B cell (primary cell): ENCODE data around the gene CCDC116. TPM values are rescaled to one million over a fixed set of nuclear protein-coding genes. Genes with fewer than 3 reads are reported as not detected.

Experiments used
- ATAC-seq: fragments of 200-7000 bp; cut with Tn5 transposase; one replicate; pipeline ENCODE4 v1.10.0; 2021; ENCODE audit warnings: low read depth, mild to moderate bottlenecking, moderate number of reproducible peaks, moderate library complexity
- CTCF ChIA-PET: fragments of 350-600 bp; sonication (Branson Sonifier 250); formaldehyde crosslinking; loops from one replicate; lab custom pipeline; 2021; ENCODE audit warnings: antibody characterized with exemption, inconsistent platforms; lab: Charles Lee
- POLR2A ChIA-PET: fragments of 350-600 bp; sonication (Branson Sonifier 250); formaldehyde crosslinking; loops from one replicate; lab custom pipeline; 2021; ENCODE audit warnings: antibody characterized with exemption; lab: Charles Lee
- DNase-seq: peaks from one replicate; pipeline ENCODE4 v3.0.0; 2013
- H2AFZ ChIP-seq: 2 replicates; pipeline ENCODE4 v1.6.1; 2012; ENCODE audit warnings: mild to moderate bottlenecking, low read depth, low read length; ENCODE audit not compliant: insufficient read depth, poor library complexity, severe bottlenecking
- H3K27ac ChIP-seq, 2 donors: 1 replicate in 1 of 2; 2 replicates in 1 of 2; pipeline ENCODE4 v1.5.1; 2012 to 2013; ENCODE audit warnings: low read length in 2 of 2, mild to moderate bottlenecking in 2 of 2, moderate library complexity in 1 of 2
- H3K27me3 ChIP-seq, 4 experiments: fragments of 200-600 bp in 1 of 4; sonication (generic) in 1 of 4; replicated peaks in 1 of 4; 1 replicate in 2 of 4; 2 replicates in 2 of 4; pipeline versions ENCODE4 v1.6.1 to v1.7.0; 2013 to 2016; ENCODE audit warnings: low read length in 3 of 4, mild to moderate bottlenecking in 2 of 4, mixed read lengths in 1 of 4, moderate library complexity in 1 of 4; ENCODE audit not compliant: insufficient read depth in 4 of 4, control insufficient read depth in 3 of 4; ENCODE audit errors: control extremely low read depth in 1 of 4
- H3K36me3 ChIP-seq, 2 experiments: replicated peaks in 1 of 2; 1 replicate in 1 of 2; 2 replicates in 1 of 2; pipeline versions ENCODE4 v1.6.1 to v1.7.1; 2013; ENCODE audit warnings: low read length in 1 of 2; ENCODE audit not compliant: insufficient read depth in 2 of 2, control insufficient read depth in 1 of 2; ENCODE audit errors: control extremely low read depth in 1 of 2, extremely low read depth in 1 of 2
- H3K4me1 ChIP-seq, 2 donors: fragments of 200-600 bp in 1 of 2; sonication (generic) in 1 of 2; 1 replicate in 1 of 2; 2 replicates in 1 of 2; pipeline versions ENCODE4 v1.5.1 to v1.6.1; 2013 to 2017; ENCODE audit warnings: low read length in 2 of 2; ENCODE audit not compliant: control insufficient read depth in 2 of 2, insufficient read depth in 2 of 2
- H3K4me2 ChIP-seq: replicated peaks from 2 replicates; pipeline ENCODE3; 2012; ENCODE audit warnings: mild to moderate bottlenecking, low read depth, low read length; ENCODE audit not compliant: poor library complexity, severe bottlenecking
- H3K4me3 ChIP-seq, 5 experiments: fragments of 200-600 bp in 1 of 5; sonication (generic) in 1 of 5; 1 replicate in 3 of 5; 2 replicates in 2 of 5; pipeline versions ENCODE4 v1.5.1 to v1.7.0; 2011 to 2016; ENCODE audit warnings: low read length in 4 of 5, mild to moderate bottlenecking in 4 of 5, low read depth in 2 of 5, control low read depth in 1 of 5, moderate library complexity in 1 of 5; ENCODE audit not compliant: insufficient read depth in 1 of 5; ENCODE audit errors: control extremely low read depth in 1 of 5, extremely low read depth in 1 of 5
- H3K79me2 ChIP-seq: fragments of 200-600 bp; sonication (generic); one replicate; pipeline ENCODE4 v1.6.0; 2016; ENCODE audit warnings: low read length; ENCODE audit not compliant: control insufficient read depth, insufficient read depth
- H3K9ac ChIP-seq: fragments of 200-600 bp; sonication (generic); 2 replicates; pipeline ENCODE4 v1.6.1; 2017; ENCODE audit warnings: mild to moderate bottlenecking, low read length, moderate library complexity
- H3K9me3 ChIP-seq, 3 donors: one replicate each; pipeline versions ENCODE4 v1.6.1 to v1.7.1; 2013; ENCODE audit warnings: low read length in 2 of 3; ENCODE audit not compliant: control insufficient read depth in 2 of 3, insufficient read depth in 1 of 3; ENCODE audit errors: control extremely low read depth in 1 of 3
- H4K20me1 ChIP-seq: 2 replicates; pipeline ENCODE4 v1.6.0; 2012; ENCODE audit warnings: mild to moderate bottlenecking, low read length; ENCODE audit not compliant: insufficient read depth, control insufficient read depth, poor library complexity, severe bottlenecking
- H3K27ac Mint-ChIP-seq: one replicate; pipeline ENCODE4 v1.8.0; 2021; ENCODE audit warnings: mixed read lengths
- H3K27me3 Mint-ChIP-seq: one replicate; pipeline ENCODE4 v1.8.0; 2021; ENCODE audit warnings: mixed read lengths
- H3K4me1 Mint-ChIP-seq: one replicate; pipeline ENCODE4 v1.8.0; 2021; ENCODE audit warnings: mixed read lengths
- H3K4me3 Mint-ChIP-seq: one replicate; pipeline ENCODE4 v1.8.0; 2021; ENCODE audit warnings: mixed read lengths
- H3K9me3 Mint-ChIP-seq: one replicate; pipeline ENCODE4 v1.8.0; 2022; ENCODE audit warnings: mixed read lengths; ENCODE audit not compliant: insufficient read depth
- CTCF ChIP-seq: fragments of 200-600 bp; IDR thresholded peaks from one replicate; pipeline ENCODE4 v1.8.0; 2022; ENCODE audit warnings: antibody characterized with exemption, mild to moderate bottlenecking
- EZH2 ChIP-seq: IDR thresholded peaks from 2 replicates; pipeline ENCODE4 v1.6.1; 2012; ENCODE audit warnings: borderline replicate concordance, low read depth, mild to moderate bottlenecking, moderate library complexity, low read length; ENCODE audit not compliant: insufficient read depth, poor library complexity, severe bottlenecking
- WGBS: methylation state at CpG from one replicate; pipeline ENCODE4 v1.1.5; 2013; ENCODE audit warnings: missing lambda C conversion rate; ENCODE audit not compliant: insufficient coverage; 5-methylcytosine and 5-hydroxymethylcytosine counted together
- intact Hi-C: fragments of 100-400 bp; cut with micrococcal nuclease; formaldehyde crosslinking; loops from one replicate; pipeline ENCODE4 v1.10.0; 2022
- polyA plus RNA-seq: library from polyadenylated mRNA; depleted of rRNA; stranded (reverse); fragments of >200 nt; gene quantifications from 2 replicates; pipeline ENCODE4 v1.2.3, GENCODE V29; 2012
- total RNA-seq, 2 donors: library from RNA; stranded (reverse); fragments of 120-200 nt in 1 of 2; gene quantifications; 1 replicate in 1 of 2; 2 replicates in 1 of 2; pipeline versions ENCODE4 v1.2.3 to v1.2.4, GENCODE V29; 2013 to 2022

The CCDC116 gene
- total and polyA plus RNA-seq, 2 donors (not counting 1 experiment from before 2014, with no cell fraction given), result 0.52 to 0.55 TPM

- DNase-seq, result peak; percentile 72
- Mint-ChIP-seq H3K9me3 (no peaks in the 10 kb centered on the region), H3K27me3 (no peaks in the 10 kb centered on the region), H3K4me3 (peak overlapping the region; percentile 66), H3K4me1 (peaks cover 62% of the 10 kb centered on the region), H3K27ac (peak overlapping the region; percentile 47)
- WGBS, result 57% methylated on average over 8 of the region's 9 CpGs
- H4K20me1 ChIP-seq, result peaks cover 91% of the 10 kb centered on the region
- TF ChIP-seq EZH2 (no peak), CTCF (no peak)
- peaks cover 36 to 50% of the 10 kb centered on the region in 2 donors for H3K4me1 ChIP-seq
- H3K9ac ChIP-seq, result peak overlapping the region; percentile 3
- peaks cover 95% of the 10 kb centered on the region for H3K79me2 ChIP-seq
- intact Hi-C loops, result no loop called here
- ATAC-seq, result peak; percentile 63
- CTCF ChIA-PET, result interaction anchor here (0.6 kb wide), 1 partner anchor 39 kb away, joined by 3 read pairs; the partner anchor contains the start of gene YDJC
- POLR2A ChIA-PET, result interaction anchor here (0.6 kb wide), 1 partner anchor 13 kb away, joined by 5 read pairs; no protein-coding TSS in a partner anchor
- no peak overlapping the region for H3K4me3 ChIP-seq
- H3K9me3 ChIP-seq, result peaks cover 0 to 5% (median 0%) of the 10 kb centered on the region in 3 donors
- H3K36me3 ChIP-seq, result peaks cover 0 to 44% of the 10 kb centered on the region in 2 experiments
- H2AFZ ChIP-seq, result no peak overlapping the region
- peak overlapping the region; percentile 44 for H3K4me2 ChIP-seq
- H3K27me3 ChIP-seq, result no peaks in the 10 kb centered on the region
- peak overlapping the region; percentile 6 to 10 for H3K27ac ChIP-seq
These were observed 41.5 kb upstream of the CCDC116 start for GRCh38 chr22:21590809-21591641.

- Histone ChIP-seq H3K4me1 (peaks cover 36 to 50% of the 10 kb centered on the region in 2 donors), H3K4me2 (peak overlapping the region; percentile 44), H2AFZ (no peak overlapping the region), H3K79me2 (peaks cover 95% of the 10 kb centered on the region), H3K27ac (no peak overlapping the region), H3K9ac (no peak overlapping the region), H3K27me3 (no peaks in the 10 kb centered on the region), H3K36me3 (peaks cover 0 to 50% of the 10 kb centered on the region in 2 experiments), H3K9me3 (peaks cover 0 to 5% (median 0%) of the 10 kb centered on the region in 3 donors), H3K4me3 (no peak overlapping the region), H4K20me1 (peaks cover 95% of the 10 kb centered on the region)
- TF ChIP-seq EZH2, result no peak
- TF ChIP-seq CTCF, result no peak
- DNase-seq, result no peak
- Mint-ChIP-seq H3K4me1 (peaks cover 62% of the 10 kb centered on the region), H3K27me3 (no peaks in the 10 kb centered on the region), H3K9me3 (no peaks in the 10 kb centered on the region), H3K27ac (peak overlapping the region; percentile 63), H3K4me3 (peak overlapping the region; percentile 10)
- ChIA-PET CTCF (no interaction called here), POLR2A (no interaction called here)
- intact Hi-C loops, result no loop called here
- no peak for ATAC-seq
- WGBS, result 63% methylated on average over 8 of the region's 9 CpGs
These were observed 40.9 kb upstream of the CCDC116 start for GRCh38 chr22:21591695-21592094.
